Astrocyte (in vitro differentiated cells and primary cell): ENCODE data around the gene PSD4. TPM values are rescaled to one million over a fixed set of nuclear protein-coding genes. Genes with fewer than 3 reads are reported as not detected.

Source experiments
- DNase-seq: peaks from one replicate; pipeline ENCODE4 v3.0.0-alpha.2; 2010; ENCODE audit warnings: low read depth
- FAIRE-seq: peaks from 2 replicates; lab custom pipeline; 2011; peaks lifted over from hg19 to GRCh38; lab: Jason Lieb, UNC
- H2AFZ ChIP-seq: 2 replicates; pipeline ENCODE4 v1.6.0; 2012; ENCODE audit warnings: low read depth, low read length, inconsistent platforms
- H3K27ac ChIP-seq: 2 replicates; pipeline ENCODE4 v1.5.1; 2011; ENCODE audit warnings: low read depth, low read length, inconsistent platforms
- H3K27me3 ChIP-seq: 2 replicates; pipeline ENCODE4 v1.6.0; 2011; ENCODE audit warnings: low read length, inconsistent platforms; ENCODE audit not compliant: insufficient read depth
- H3K36me3 ChIP-seq: 2 replicates; pipeline ENCODE4 v1.5.1; 2011; ENCODE audit warnings: low read length, inconsistent platforms; ENCODE audit not compliant: insufficient read depth
- H3K4me1 ChIP-seq: 2 replicates; pipeline ENCODE4 v1.5.1; 2011; ENCODE audit warnings: low read length, inconsistent platforms; ENCODE audit not compliant: insufficient read depth
- H3K4me2 ChIP-seq: 2 replicates; pipeline ENCODE4 v1.6.0; 2012; ENCODE audit warnings: low read length, inconsistent platforms
- H3K4me3 ChIP-seq: 2 replicates; pipeline ENCODE4 v1.5.1; 2011; ENCODE audit warnings: low read depth, mild to moderate bottlenecking, low read length, inconsistent platforms; ENCODE audit not compliant: insufficient read depth
- H3K79me2 ChIP-seq: 2 replicates; pipeline ENCODE4 v1.6.0; 2012; ENCODE audit warnings: mild to moderate bottlenecking, low read length, inconsistent platforms; ENCODE audit not compliant: insufficient read depth
- H3K9ac ChIP-seq: 2 replicates; pipeline ENCODE4 v1.6.0; 2012; ENCODE audit warnings: mild to moderate bottlenecking, low read length, inconsistent platforms
- H3K9me3 ChIP-seq: 2 replicates; pipeline ENCODE4 v1.5.1; 2012; ENCODE audit warnings: low read depth, mild to moderate bottlenecking, low read length, inconsistent platforms; ENCODE audit not compliant: insufficient read depth
- H4K20me1 ChIP-seq: 2 replicates; pipeline ENCODE4 v1.6.0; 2012; ENCODE audit warnings: low read length, inconsistent platforms; ENCODE audit not compliant: insufficient read depth
- H3K27ac Mint-ChIP-seq: one replicate; pipeline ENCODE4 v1.8.0; 2021; ENCODE audit warnings: mild to moderate bottlenecking, mixed read lengths; ENCODE audit not compliant: unreplicated experiment
- H3K27me3 Mint-ChIP-seq: one replicate; pipeline ENCODE4 v1.8.0; 2021; ENCODE audit warnings: low read depth, mixed read lengths; ENCODE audit not compliant: unreplicated experiment
- H3K36me3 Mint-ChIP-seq: one replicate; pipeline ENCODE4 v1.8.0; 2021; ENCODE audit warnings: low read depth, mixed read lengths; ENCODE audit not compliant: unreplicated experiment
- H3K4me1 Mint-ChIP-seq: one replicate; pipeline ENCODE4 v1.8.0; 2021; ENCODE audit warnings: low read depth, mixed read lengths; ENCODE audit not compliant: unreplicated experiment
- H3K4me3 Mint-ChIP-seq: one replicate; pipeline ENCODE4 v1.8.0; 2021; ENCODE audit warnings: mild to moderate bottlenecking, moderate library complexity, mixed read lengths; ENCODE audit not compliant: unreplicated experiment
- H3K9me3 Mint-ChIP-seq: one replicate; pipeline ENCODE4 v1.8.0; 2021; ENCODE audit warnings: mild to moderate bottlenecking, mixed read lengths; ENCODE audit not compliant: unreplicated experiment
- CTCF ChIP-seq: IDR thresholded peaks from 2 replicates; pipeline ENCODE4 v1.5.1; 2011; ENCODE audit warnings: low read depth, mild to moderate bottlenecking, inconsistent platforms, low read length, moderate library complexity; ENCODE audit not compliant: insufficient read depth
- EZH2 ChIP-seq: IDR thresholded peaks from 2 replicates; pipeline ENCODE4 v1.6.1; 2012; ENCODE audit warnings: mild to moderate bottlenecking, low read length, inconsistent platforms; ENCODE audit not compliant: insufficient read depth
- total RNA-seq: library from RNA; stranded (reverse); gene quantifications from 2 replicates; pipeline ENCODE4 v1.2.1, GENCODE V29; 2021

Gene PSD4
- total RNA-seq, 1 donor from 2014 or later: 4.0 TPM

GRCh38 chr2:113245276-113245711, 71.5 kb downstream of the PSD4 start:
- H3K9me3 ChIP-seq: no peaks in the 10 kb centered on the region
- no peak for DNase-seq
- no peak overlapping the region for H3K27ac Mint-ChIP-seq
- H3K27me3 ChIP-seq: no peaks in the 10 kb centered on the region
- H4K20me1 ChIP-seq: no peaks in the 10 kb centered on the region
- H3K4me3 Mint-ChIP-seq: no peak overlapping the region
- H3K27me3 Mint-ChIP-seq: peaks cover 12% of the 10 kb centered on the region
- no peak overlapping the region for H3K4me2 ChIP-seq
- no peaks in the 10 kb centered on the region for H3K36me3 Mint-ChIP-seq
- no peak overlapping the region for H2AFZ ChIP-seq
- TF ChIP-seq CTCF (no peak), EZH2 (no peak)
- H3K79me2 ChIP-seq: no peaks in the 10 kb centered on the region
- no peaks in the 10 kb centered on the region for H3K36me3 ChIP-seq
- H3K4me1 Mint-ChIP-seq: peaks cover 12% of the 10 kb centered on the region
- no peak for FAIRE-seq
- no peak overlapping the region for H3K4me3 ChIP-seq
- no peak overlapping the region for H3K9ac ChIP-seq
- peaks cover 16% of the 10 kb centered on the region for H3K4me1 ChIP-seq
- H3K9me3 Mint-ChIP-seq: peaks cover 2% of the 10 kb centered on the region
- H3K27ac ChIP-seq: no peak overlapping the region

- Histone ChIP-seq H3K4me2 (no peak overlapping the region), H3K4me3 (no peak overlapping the region), H3K27ac (no peak overlapping the region), H3K27me3 (no peaks in the 10 kb centered on the region), H3K9ac (no peak overlapping the region), H3K36me3 (no peaks in the 10 kb centered on the region), H3K79me2 (no peaks in the 10 kb centered on the region), H3K4me1 (peaks cover 5% of the 10 kb centered on the region), H4K20me1 (no peaks in the 10 kb centered on the region), H3K9me3 (no peaks in the 10 kb centered on the region), H2AFZ (no peak overlapping the region)
- H3K36me3 Mint-ChIP-seq: no peaks in the 10 kb centered on the region
- H3K4me1 Mint-ChIP-seq: peaks cover 10% of the 10 kb centered on the region
- no peak for TF ChIP-seq CTCF
- no peak for TF ChIP-seq EZH2
- FAIRE-seq (no peak), DNase-seq (no peak)
- no peak overlapping the region for H3K4me3 Mint-ChIP-seq
- H3K27ac Mint-ChIP-seq: no peak overlapping the region
- peaks cover 2% of the 10 kb centered on the region for H3K9me3 Mint-ChIP-seq
- H3K27me3 Mint-ChIP-seq: peaks cover 12% of the 10 kb centered on the region
Observed at GRCh38 chr2:113246606-113247005, 72.8 kb downstream of the PSD4 start.

GRCh38 chr2:113248997-113249770, 75.4 kb downstream of the PSD4 start:
- Histone ChIP-seq H4K20me1 (no peaks in the 10 kb centered on the region), H3K9me3 (no peaks in the 10 kb centered on the region), H3K4me2 (no peak overlapping the region), H3K9ac (no peak overlapping the region), H3K27ac (no peak overlapping the region), H3K36me3 (no peaks in the 10 kb centered on the region), H3K27me3 (no peaks in the 10 kb centered on the region), H2AFZ (peak overlapping the region; percentile 69), H3K4me1 (no peaks in the 10 kb centered on the region), H3K4me3 (no peak overlapping the region), H3K79me2 (no peaks in the 10 kb centered on the region)
- Mint-ChIP-seq H3K27ac (no peak overlapping the region), H3K4me1 (peaks cover 9% of the 10 kb centered on the region), H3K4me3 (no peak overlapping the region), H3K9me3 (peaks cover 5% of the 10 kb centered on the region), H3K27me3 (peaks cover 19% of the 10 kb centered on the region), H3K36me3 (no peaks in the 10 kb centered on the region)
- TF ChIP-seq EZH2 (no peak), CTCF (peak; percentile 90)
- FAIRE-seq (no peak), DNase-seq (peak; percentile 53)
